Testis (tissue), 2 donors: ENCODE results near the gene COL23A1.

Source experiments
- POLR2A ChIP-seq: fragments of 450-650 bp; IDR thresholded peaks from one replicate; pipeline ENCODE4 v1.6.1; 2017; ENCODE audit warnings: antibody characterized with exemption, mild to moderate bottlenecking, moderate library complexity
- TF ChIP-seq, protein P1 (sequence below), 3 experiments: fragments of 450-650 bp in 2 of 3; fragments of 200-600 bp in 1 of 3; sonication (generic) in 1 of 3; IDR thresholded peaks; one replicate each; pipeline ENCODE4 v1.5.1; 2016 to 2019; ENCODE audit warnings: antibody characterized with exemption in 3 of 3, mild to moderate bottlenecking in 2 of 3, moderate library complexity in 1 of 3

DNA sequence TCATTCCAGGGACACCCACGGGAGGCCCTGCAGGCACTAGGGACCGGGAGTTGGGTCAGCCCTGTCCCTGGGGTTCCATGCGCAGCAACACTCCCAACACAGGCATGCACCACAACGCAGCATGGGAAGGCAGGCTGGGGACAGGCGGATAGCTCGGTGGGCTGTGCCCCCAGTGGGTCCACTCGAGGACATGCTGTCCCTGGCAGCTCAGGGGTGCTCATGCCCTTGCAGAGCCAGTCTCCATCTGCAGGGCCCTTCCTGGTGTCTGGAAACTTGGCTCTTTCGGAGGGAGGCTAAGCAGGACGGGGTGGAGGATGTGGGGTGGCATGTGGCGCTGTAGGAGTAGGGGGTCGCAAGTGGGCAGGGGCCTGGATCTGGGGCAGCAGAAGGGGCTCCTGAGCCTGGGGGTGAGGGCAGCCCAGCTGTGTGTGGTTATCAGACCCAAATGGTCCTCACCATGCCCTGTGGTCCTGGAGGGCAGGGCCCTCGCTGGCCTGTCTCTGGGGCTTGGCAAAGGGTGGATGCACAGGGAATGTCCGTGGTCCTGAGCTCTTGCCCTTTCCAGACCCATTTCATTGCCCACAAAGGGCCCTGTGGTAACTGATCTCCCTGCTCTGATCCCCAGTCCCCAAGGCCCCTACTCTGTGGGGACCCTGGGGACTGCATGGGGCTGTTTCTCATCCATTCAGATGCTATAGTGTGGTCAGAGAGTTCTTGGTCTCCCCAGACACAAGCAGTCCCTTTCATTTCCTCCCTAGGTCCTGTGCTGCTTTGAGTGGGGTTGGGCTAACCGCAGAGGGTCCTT is 267.3 kb downstream of the COL23A1 start:
- TF ChIP-seq, protein P1, sequence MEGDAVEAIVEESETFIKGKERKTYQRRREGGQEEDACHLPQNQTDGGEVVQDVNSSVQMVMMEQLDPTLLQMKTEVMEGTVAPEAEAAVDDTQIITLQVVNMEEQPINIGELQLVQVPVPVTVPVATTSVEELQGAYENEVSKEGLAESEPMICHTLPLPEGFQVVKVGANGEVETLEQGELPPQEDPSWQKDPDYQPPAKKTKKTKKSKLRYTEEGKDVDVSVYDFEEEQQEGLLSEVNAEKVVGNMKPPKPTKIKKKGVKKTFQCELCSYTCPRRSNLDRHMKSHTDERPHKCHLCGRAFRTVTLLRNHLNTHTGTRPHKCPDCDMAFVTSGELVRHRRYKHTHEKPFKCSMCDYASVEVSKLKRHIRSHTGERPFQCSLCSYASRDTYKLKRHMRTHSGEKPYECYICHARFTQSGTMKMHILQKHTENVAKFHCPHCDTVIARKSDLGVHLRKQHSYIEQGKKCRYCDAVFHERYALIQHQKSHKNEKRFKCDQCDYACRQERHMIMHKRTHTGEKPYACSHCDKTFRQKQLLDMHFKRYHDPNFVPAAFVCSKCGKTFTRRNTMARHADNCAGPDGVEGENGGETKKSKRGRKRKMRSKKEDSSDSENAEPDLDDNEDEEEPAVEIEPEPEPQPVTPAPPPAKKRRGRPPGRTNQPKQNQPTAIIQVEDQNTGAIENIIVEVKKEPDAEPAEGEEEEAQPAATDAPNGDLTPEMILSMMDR (IDR thresholded peaks at IDR 0.05) = no peak
- TF ChIP-seq POLR2A = no peak
